ENCODE measurements around the gene TSPAN19.

The TSPAN19 gene

DNA sequence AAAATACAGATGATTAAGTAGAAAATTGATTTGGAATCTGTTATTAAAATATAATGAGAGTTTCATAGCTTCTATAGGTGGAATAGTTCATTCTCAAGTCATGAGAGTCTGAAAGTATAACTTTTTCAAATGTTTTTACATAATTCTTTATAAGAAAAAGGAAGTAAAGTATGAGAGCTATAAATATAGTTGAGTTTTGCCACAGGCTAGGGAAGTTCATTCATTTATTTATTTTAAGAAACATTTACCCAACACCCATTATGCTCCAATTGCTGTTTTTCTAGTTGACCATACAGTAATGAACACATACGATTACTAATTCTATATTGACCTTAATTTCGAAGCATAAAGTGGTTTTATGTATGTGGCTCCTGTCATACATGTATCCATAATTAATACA lies 24.8 kb upstream of the TSPAN19 start:
- no peak overlapping the region for H3K4me3 Mint-ChIP-seq
- no peaks in the 10 kb centered on the region for H3K27me3 Mint-ChIP-seq (ENCODE audit: low read depth)
- no peaks in the 10 kb centered on the region for H3K9me3 Mint-ChIP-seq
- H3K27ac Mint-ChIP-seq = no peak overlapping the region
- H3K36me3 Mint-ChIP-seq (ENCODE audit: low read depth) = no peaks in the 10 kb centered on the region
- TF ChIP-seq, protein P1, sequence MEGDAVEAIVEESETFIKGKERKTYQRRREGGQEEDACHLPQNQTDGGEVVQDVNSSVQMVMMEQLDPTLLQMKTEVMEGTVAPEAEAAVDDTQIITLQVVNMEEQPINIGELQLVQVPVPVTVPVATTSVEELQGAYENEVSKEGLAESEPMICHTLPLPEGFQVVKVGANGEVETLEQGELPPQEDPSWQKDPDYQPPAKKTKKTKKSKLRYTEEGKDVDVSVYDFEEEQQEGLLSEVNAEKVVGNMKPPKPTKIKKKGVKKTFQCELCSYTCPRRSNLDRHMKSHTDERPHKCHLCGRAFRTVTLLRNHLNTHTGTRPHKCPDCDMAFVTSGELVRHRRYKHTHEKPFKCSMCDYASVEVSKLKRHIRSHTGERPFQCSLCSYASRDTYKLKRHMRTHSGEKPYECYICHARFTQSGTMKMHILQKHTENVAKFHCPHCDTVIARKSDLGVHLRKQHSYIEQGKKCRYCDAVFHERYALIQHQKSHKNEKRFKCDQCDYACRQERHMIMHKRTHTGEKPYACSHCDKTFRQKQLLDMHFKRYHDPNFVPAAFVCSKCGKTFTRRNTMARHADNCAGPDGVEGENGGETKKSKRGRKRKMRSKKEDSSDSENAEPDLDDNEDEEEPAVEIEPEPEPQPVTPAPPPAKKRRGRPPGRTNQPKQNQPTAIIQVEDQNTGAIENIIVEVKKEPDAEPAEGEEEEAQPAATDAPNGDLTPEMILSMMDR (IDR thresholded peaks at IDR 0.05; ENCODE audit: unreplicated experiment in 3 of 3) = no peak
- H3K4me1 Mint-ChIP-seq = no peaks in the 10 kb centered on the region

DNA sequence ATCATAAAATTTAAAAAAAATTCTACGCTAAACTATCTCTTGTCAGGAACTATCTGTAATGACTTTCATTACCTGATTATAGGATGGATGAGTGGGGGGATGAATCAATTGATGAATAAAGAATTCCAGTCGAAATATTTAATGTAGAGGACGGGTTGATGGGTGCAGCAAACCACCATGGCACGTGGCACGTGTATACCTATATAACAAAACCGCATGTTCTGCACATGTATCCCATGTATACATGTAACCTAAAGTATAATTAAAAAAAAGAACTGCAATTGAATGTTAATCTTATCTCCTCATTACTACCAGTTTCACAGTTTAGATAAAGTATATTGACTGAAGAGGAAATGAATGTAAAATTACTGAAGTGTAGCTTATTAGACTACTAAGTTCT lies 23.5 kb upstream of the TSPAN19 start:
- no peaks in the 10 kb centered on the region for H3K4me1 Mint-ChIP-seq
- no peaks in the 10 kb centered on the region for H3K27me3 Mint-ChIP-seq (ENCODE audit: low read depth)
- H3K4me3 Mint-ChIP-seq = no peak overlapping the region
- H3K27ac Mint-ChIP-seq = no peak overlapping the region
- no peaks in the 10 kb centered on the region for H3K9me3 Mint-ChIP-seq
- no peaks in the 10 kb centered on the region for H3K36me3 Mint-ChIP-seq (ENCODE audit: low read depth)
- TF ChIP-seq, protein P1 (IDR thresholded peaks at IDR 0.05; ENCODE audit: unreplicated experiment in 3 of 3) = no peak

DNA sequence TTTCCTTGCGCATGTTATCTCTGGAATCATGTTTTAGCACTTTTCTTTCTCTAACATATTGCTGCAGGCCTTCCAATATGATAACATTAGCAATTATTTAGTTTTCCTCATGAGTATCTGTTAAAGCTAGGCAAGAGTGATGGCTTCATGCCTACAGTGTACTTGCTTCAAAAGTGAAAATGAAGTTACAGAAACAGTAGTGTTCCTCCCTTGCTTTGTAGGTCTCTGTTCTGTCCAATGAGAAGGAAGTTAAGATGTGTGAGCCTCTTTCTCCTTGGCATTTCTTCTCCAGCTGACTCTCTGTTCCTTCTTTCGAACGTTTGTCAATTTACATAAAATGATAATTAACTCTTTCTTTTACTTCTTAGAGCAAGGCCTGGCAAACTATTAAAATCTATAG lies 22.3 kb upstream of the TSPAN19 start:
- TF ChIP-seq, protein P1 (IDR thresholded peaks at IDR 0.05; ENCODE audit: unreplicated experiment in 3 of 3) = no peak
- H3K9me3 Mint-ChIP-seq = no peaks in the 10 kb centered on the region
- H3K27me3 Mint-ChIP-seq (ENCODE audit: low read depth) = no peaks in the 10 kb centered on the region
- H3K27ac Mint-ChIP-seq = no peak overlapping the region
- H3K4me1 Mint-ChIP-seq = no peaks in the 10 kb centered on the region
- no peak overlapping the region for H3K4me3 Mint-ChIP-seq
- H3K36me3 Mint-ChIP-seq (ENCODE audit: low read depth) = no peaks in the 10 kb centered on the region

DNA sequence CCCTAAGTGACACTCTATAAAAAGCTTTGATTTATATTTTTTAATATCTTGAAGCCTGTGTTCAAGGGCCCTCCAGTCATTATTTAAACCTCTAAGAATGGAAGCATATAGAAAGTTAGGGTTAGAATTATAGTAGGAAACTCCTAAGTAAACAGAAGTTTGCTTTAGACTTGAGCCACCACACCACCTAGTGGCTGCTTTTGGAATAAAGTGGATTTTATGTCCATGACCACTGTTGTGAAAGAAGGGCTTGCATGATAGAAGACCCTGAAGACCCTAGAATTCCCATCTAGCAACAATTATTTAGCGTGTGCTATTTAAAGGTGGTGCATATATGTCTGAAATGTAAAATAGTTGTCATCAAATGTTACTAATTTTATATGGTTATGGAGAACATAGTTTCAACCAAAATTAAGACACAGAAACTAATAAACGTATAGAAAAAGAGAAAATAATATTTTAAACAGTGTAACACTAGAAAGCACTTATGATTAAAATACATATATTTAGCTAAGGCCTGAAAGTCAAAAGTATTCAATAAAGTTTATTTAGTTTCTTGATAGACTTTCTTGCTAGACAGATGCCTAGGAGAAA lies 21.4 kb upstream of the TSPAN19 start:
- no peaks in the 10 kb centered on the region for H3K4me1 Mint-ChIP-seq
- H3K27me3 Mint-ChIP-seq (ENCODE audit: low read depth) = no peaks in the 10 kb centered on the region

DNA sequence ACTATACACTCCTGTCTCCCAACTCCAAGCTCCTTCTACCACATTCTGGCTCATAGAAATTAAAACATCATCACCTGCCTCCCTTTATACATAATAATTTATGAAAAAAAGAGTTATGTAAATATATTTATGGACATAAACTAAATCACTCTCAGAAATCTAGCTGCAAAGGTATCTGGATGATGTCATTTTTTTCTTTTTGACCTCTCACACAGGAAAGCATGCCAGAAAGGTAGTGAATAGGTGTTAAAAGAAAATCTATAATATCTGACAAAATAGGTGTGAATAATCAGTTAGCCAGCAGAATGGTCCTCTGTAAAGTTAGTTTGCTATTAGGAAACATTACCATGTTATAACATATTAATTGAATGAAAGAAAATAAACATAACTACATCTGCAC lies 7.8 kb upstream of the TSPAN19 start:
- TF ChIP-seq, protein P1 (IDR thresholded peaks at IDR 0.05; ENCODE audit: unreplicated experiment in 3 of 3) = no peak
- no peak overlapping the region for H3K4me3 Mint-ChIP-seq
- peaks cover 5% of the 10 kb centered on the region for H3K36me3 Mint-ChIP-seq (ENCODE audit: low read depth)
- no peaks in the 10 kb centered on the region for H3K27me3 Mint-ChIP-seq (ENCODE audit: low read depth)
- H3K4me1 Mint-ChIP-seq = no peaks in the 10 kb centered on the region
- no peaks in the 10 kb centered on the region for H3K9me3 Mint-ChIP-seq
- H3K27ac Mint-ChIP-seq = no peak overlapping the region

More for the DNA sequence above, 21.4 kb upstream of the TSPAN19 start:
- Mint-ChIP-seq H3K9me3 (no peaks in the 10 kb centered on the region), H3K27ac (no peak overlapping the region), H3K36me3 (ENCODE audit: low read depth) (no peaks in the 10 kb centered on the region), H3K4me3 (no peak overlapping the region)
- TF ChIP-seq, protein P1 (IDR thresholded peaks at IDR 0.05; ENCODE audit: unreplicated experiment in 3 of 3) = peak; percentile 70 to 76 (median 71)

DNA sequence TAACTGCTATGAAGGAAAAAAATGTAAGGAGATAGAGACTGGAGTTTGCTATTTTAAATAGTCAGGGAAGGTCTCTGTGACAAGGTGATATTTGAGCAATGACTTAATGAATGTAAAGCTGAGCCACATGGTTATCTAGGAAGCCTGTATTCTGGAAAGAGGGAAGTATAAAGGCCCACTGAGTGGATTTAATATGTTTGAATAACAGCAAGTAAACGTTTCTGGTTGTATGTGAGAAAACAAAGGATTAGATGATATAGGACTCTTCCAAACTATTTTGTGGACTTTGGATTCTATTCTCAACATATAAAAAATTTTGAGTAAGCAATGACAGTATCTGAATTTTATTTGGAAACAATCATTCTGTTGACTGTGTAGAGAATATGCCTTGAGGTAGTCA lies 5.3 kb upstream of the TSPAN19 start:
- Mint-ChIP-seq H3K36me3 (ENCODE audit: low read depth) (no peaks in the 10 kb centered on the region), H3K4me1 (no peaks in the 10 kb centered on the region), H3K4me3 (no peak overlapping the region), H3K27me3 (ENCODE audit: low read depth) (no peaks in the 10 kb centered on the region), H3K9me3 (no peaks in the 10 kb centered on the region), H3K27ac (no peak overlapping the region)
- TF ChIP-seq, protein P1 (IDR thresholded peaks at IDR 0.05; ENCODE audit: unreplicated experiment in 3 of 3) = no peak
